MCF 10A (cell line): Measurements from ENCODE around the gene NXT2. TPM values are rescaled to one million over a fixed set of nuclear protein-coding genes. Genes with fewer than 3 reads are reported as not detected.

Experiments
- BruUV-seq: library from RNA; stranded (reverse); fragments of 400-500 nt; replicated peaks from 2 replicates; lab custom pipeline; 2021; lab: Mats Ljungman, UMichigan
- CTCF ChIA-PET: fragments of 300-600 bp; sonication (Branson Sonifier 250); formaldehyde crosslinking; extraction: SDS; loops from one replicate; lab custom pipeline; 2021; ENCODE audit warnings: antibody characterized with exemption, inconsistent platforms; lab: Yijun Ruan, JAX
- POLR2A ChIA-PET: fragments of 300-600, 350-650 bp; sonication (Branson Sonifier 250); formaldehyde crosslinking; extraction: SDS; loops from one replicate; lab custom pipeline; 2020; ENCODE audit warnings: antibody characterized with exemption, inconsistent platforms; lab: Yijun Ruan, JAX
- DNase-seq: peaks from one replicate; pipeline ENCODE4 v3.0.0-alpha.2; 2018; ENCODE audit not compliant: unreplicated experiment
- H3K27ac Mint-ChIP-seq: one replicate; pipeline ENCODE4 v1.8.0; 2022; ENCODE audit warnings: mild to moderate bottlenecking, low read depth, mixed read lengths; ENCODE audit not compliant: unreplicated experiment
- H3K27me3 Mint-ChIP-seq: one replicate; pipeline ENCODE4 v1.8.0; 2022; ENCODE audit warnings: mixed read lengths; ENCODE audit not compliant: insufficient read depth, unreplicated experiment
- H3K36me3 Mint-ChIP-seq: one replicate; pipeline ENCODE4 v1.8.0; 2022; ENCODE audit warnings: mild to moderate bottlenecking, moderate library complexity, mixed read lengths; ENCODE audit not compliant: insufficient read depth, unreplicated experiment
- H3K4me1 Mint-ChIP-seq: one replicate; pipeline ENCODE4 v1.8.0; 2022; ENCODE audit warnings: mixed read lengths; ENCODE audit not compliant: insufficient read depth, unreplicated experiment
- H3K4me3 Mint-ChIP-seq: one replicate; pipeline ENCODE4 v1.8.0; 2022; ENCODE audit warnings: mild to moderate bottlenecking, moderate library complexity, mixed read lengths; ENCODE audit not compliant: unreplicated experiment
- H3K9me3 Mint-ChIP-seq: one replicate; pipeline ENCODE4 v1.8.0; 2022; ENCODE audit warnings: mixed read lengths; ENCODE audit not compliant: unreplicated experiment
- intact Hi-C: fragments of 100-400 bp; cut with micrococcal nuclease; formaldehyde crosslinking; loops from 2 replicates; pipeline ENCODE4 v1.14.1; 2022
- total RNA-seq: library from RNA; stranded (reverse); gene quantifications from 2 replicates; pipeline ENCODE4 v1.2.3, GENCODE V29; 2022
- TF ChIP-seq, protein P1 (sequence below): fragments of 200-600 bp; IDR thresholded peaks from one replicate; pipeline ENCODE4 v1.8.0; 2022; ENCODE audit warnings: antibody characterized with exemption, mild to moderate bottlenecking; ENCODE audit not compliant: unreplicated experiment

Gene NXT2
- total RNA-seq, 1 experiment from 2014 or later, result 6.9 TPM

DNA sequence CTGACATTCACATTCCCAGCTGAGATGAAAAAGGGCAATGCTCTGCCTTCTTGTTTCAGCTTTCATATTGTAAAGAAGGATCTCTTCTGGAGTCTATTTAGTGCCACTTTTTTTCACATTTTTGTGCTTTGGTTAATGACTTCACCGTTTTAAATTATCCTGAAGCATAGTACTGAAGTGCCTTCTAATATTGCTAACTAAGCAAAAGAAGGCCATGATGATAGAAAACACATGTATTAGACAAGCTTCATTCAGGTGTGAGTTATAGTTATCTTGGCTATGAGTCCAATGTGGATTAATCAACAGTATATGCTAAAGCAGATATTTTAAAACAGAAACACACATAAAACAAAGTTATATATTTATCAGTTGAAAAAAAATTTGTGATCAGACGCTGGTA, 40.4 kb downstream of the NXT2 start:
- peaks cover 92% of the 10 kb centered on the region for H3K27me3 Mint-ChIP-seq
- DNase-seq, result no peak
- H3K36me3 Mint-ChIP-seq, result no peaks in the 10 kb centered on the region
- no peaks in the 10 kb centered on the region for H3K4me1 Mint-ChIP-seq
- TF ChIP-seq, protein P1, sequence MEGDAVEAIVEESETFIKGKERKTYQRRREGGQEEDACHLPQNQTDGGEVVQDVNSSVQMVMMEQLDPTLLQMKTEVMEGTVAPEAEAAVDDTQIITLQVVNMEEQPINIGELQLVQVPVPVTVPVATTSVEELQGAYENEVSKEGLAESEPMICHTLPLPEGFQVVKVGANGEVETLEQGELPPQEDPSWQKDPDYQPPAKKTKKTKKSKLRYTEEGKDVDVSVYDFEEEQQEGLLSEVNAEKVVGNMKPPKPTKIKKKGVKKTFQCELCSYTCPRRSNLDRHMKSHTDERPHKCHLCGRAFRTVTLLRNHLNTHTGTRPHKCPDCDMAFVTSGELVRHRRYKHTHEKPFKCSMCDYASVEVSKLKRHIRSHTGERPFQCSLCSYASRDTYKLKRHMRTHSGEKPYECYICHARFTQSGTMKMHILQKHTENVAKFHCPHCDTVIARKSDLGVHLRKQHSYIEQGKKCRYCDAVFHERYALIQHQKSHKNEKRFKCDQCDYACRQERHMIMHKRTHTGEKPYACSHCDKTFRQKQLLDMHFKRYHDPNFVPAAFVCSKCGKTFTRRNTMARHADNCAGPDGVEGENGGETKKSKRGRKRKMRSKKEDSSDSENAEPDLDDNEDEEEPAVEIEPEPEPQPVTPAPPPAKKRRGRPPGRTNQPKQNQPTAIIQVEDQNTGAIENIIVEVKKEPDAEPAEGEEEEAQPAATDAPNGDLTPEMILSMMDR, result no peak
- BruUV-seq, result no TSS peak
- peaks cover 7% of the 10 kb centered on the region for H3K9me3 Mint-ChIP-seq
- intact Hi-C loops, result loop anchor here (10.0 kb wide), 1 partner anchor 72 kb away; no protein-coding TSS in a partner anchor
- H3K4me3 Mint-ChIP-seq, result no peak overlapping the region
- POLR2A ChIA-PET, result no interaction called here
- no peak overlapping the region for H3K27ac Mint-ChIP-seq
- CTCF ChIA-PET, result no interaction called here

DNA sequence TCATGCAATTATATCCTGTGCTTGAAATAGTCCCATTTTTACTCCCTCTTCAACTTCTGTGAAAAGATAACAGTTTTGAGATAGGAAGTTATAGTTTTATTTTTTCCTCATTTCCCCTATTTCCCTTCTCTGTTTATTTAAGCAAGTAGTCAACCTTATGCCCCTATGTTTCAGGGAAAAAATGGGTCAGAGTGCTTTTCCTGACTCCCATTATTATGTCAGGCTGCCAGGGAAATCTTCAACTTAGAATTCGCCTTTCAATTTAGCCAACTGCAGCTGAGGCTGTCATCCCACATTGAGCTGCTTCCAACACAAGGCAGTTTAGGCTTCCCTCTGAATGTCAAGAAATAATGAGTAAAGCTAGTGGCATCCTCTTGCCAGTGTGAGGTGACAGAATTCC, 42.3 kb downstream of the NXT2 start:
- Mint-ChIP-seq H3K4me1 (no peaks in the 10 kb centered on the region), H3K27me3 (peaks cover 82% of the 10 kb centered on the region), H3K27ac (no peak overlapping the region), H3K36me3 (no peaks in the 10 kb centered on the region), H3K9me3 (peaks cover 7% of the 10 kb centered on the region), H3K4me3 (no peak overlapping the region)
- no peak for DNase-seq
- intact Hi-C loops, result loop anchor here (10.0 kb wide), 1 partner anchor 74 kb away; no protein-coding TSS in a partner anchor
- BruUV-seq, result no TSS peak
- POLR2A ChIA-PET, result no interaction called here
- CTCF ChIA-PET, result no interaction called here
- TF ChIP-seq, protein P1, result no peak

DNA sequence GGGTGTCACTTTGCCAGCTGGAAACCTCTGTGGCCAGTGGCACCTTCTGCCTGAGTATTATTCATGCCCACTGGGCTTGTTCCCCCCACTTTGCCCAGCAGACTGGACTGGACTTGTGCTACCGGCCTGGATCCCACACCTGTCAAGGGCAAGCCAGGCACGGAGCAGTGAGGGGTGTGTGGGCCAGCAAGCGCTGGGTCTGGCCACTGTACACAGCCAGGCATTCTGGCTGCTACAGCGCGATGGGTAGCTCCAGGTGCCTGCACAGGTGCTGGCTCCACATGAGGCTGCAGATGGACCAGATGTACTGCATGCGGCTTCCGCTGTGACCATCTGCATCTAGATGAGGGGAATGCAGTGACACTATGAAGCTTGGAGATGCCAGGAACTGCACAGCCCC, 48.8 kb downstream of the NXT2 start:
- H3K36me3 Mint-ChIP-seq, result no peaks in the 10 kb centered on the region
- TF ChIP-seq, protein P1, result no peak
- H3K4me3 Mint-ChIP-seq, result no peak overlapping the region
- no TSS peak for BruUV-seq
- intact Hi-C loops, result no loop called here
- no peaks in the 10 kb centered on the region for H3K9me3 Mint-ChIP-seq
- peaks cover 77% of the 10 kb centered on the region for H3K27me3 Mint-ChIP-seq
- no peaks in the 10 kb centered on the region for H3K4me1 Mint-ChIP-seq
- no peak overlapping the region for H3K27ac Mint-ChIP-seq
- ChIA-PET POLR2A (no interaction called here), CTCF (interaction anchor here (0.6 kb wide), 1 partner anchor 40 kb away, joined by 3 read pairs; the partner anchor contains the start of gene KCNE5)
- no peak for DNase-seq

DNA sequence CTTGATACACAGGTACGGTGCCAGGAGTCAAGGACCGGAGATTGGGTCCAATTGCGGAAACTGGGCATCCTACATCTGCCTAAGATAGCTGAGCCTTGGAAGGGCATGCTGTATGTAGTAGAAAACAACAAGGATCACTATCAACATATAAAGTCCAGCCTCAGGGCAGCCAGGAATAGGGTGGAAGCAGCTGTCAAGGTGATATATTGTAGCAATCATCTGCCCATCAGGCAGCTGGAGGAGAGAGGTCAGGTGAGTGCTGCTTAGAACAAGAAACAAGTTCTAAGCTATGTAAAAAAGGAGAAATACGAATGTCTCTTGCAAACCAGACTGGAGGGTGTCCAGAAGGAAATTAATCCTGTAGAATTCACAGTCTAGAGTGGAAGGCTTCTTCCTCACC, 53.5 kb downstream of the NXT2 start:
- Mint-ChIP-seq H3K9me3 (no peaks in the 10 kb centered on the region), H3K27ac (no peak overlapping the region), H3K4me3 (no peak overlapping the region), H3K4me1 (no peaks in the 10 kb centered on the region), H3K27me3 (peaks cover 53% of the 10 kb centered on the region), H3K36me3 (no peaks in the 10 kb centered on the region)
- no TSS peak for BruUV-seq
- CTCF ChIA-PET, result no interaction called here
- POLR2A ChIA-PET, result no interaction called here
- DNase-seq, result no peak
- intact Hi-C loops, result no loop called here
- TF ChIP-seq, protein P1, result no peak

Other genes starting within 250 kb of the NXT2 start
- not detected in 2 replicates for gene GUCY2F, start 54.8 kb upstream of the NXT2 start, total RNA-seq
- gene KCNE5, start 88.3 kb downstream of the NXT2 start, total RNA-seq, result 0.64 and 1.4 TPM in 2 replicates
- 48.0 and 70.1 TPM in 2 replicates for gene ACSL4, start 196.4 kb downstream of the NXT2 start, total RNA-seq